Tibial artery (tissue), 4 donors: ENCODE results near the gene SDK1.

ENCODE experiments used
- DNase-seq, 2 donors: peaks; one replicate each; pipeline ENCODE4 v3.0.0-alpha.2; 2019
- H3K27ac ChIP-seq, 2 donors: fragments of 200-600 bp; sonication (generic) in 1 of 2; 1 replicate in 1 of 2; 2 replicates in 1 of 2; pipeline ENCODE4 v1.5.1; 2018 to 2019; ENCODE audit warnings: mild to moderate bottlenecking in 1 of 2
- H3K27me3 ChIP-seq, 2 donors: fragments of 200-600 bp; sonication (generic) in 1 of 2; one replicate each; pipeline versions ENCODE4 v1.5.1 to v1.6.0; 2016 to 2019
- H3K36me3 ChIP-seq, 3 donors: fragments of 200-600 bp; sonication (generic) in 2 of 3; one replicate each; pipeline ENCODE4 v1.5.1; 2016 to 2019; ENCODE audit warnings: mild to moderate bottlenecking in 2 of 3
- H3K4me1 ChIP-seq, 4 donors: fragments of 200-600 bp; sonication (generic) in 2 of 4; 1 replicate in 3 of 4; 2 replicates in 1 of 4; pipeline ENCODE4 v1.5.1; 2016 to 2019
- H3K4me3 ChIP-seq, 2 donors: fragments of 200-600 bp; sonication (generic) in 1 of 2; 1 replicate in 1 of 2; 2 replicates in 1 of 2; pipeline ENCODE4 v1.5.1; 2018 to 2019; ENCODE audit warnings: mild to moderate bottlenecking in 2 of 2
- H3K9me3 ChIP-seq, 3 donors: fragments of 200-600 bp; sonication (generic) in 1 of 3; one replicate each; pipeline ENCODE4 v1.5.1; 2016 to 2019
- CTCF ChIP-seq, 2 experiments: fragments of 200-600 bp in 1 of 2; fragments of 450-650 bp in 1 of 2; IDR thresholded peaks; one replicate each; pipeline ENCODE4 v1.5.1; 2017 to 2019; ENCODE audit warnings: antibody characterized with exemption in 2 of 2, mild to moderate bottlenecking in 1 of 2, moderate library complexity in 1 of 2
- intact Hi-C: fragments of 100-400 bp; cut with DNase I; formaldehyde crosslinking; loops from one replicate; pipeline ENCODE4 v1.15.0; 2023; ENCODE audit warnings: low total_unique reads

The SDK1 gene

DNA sequence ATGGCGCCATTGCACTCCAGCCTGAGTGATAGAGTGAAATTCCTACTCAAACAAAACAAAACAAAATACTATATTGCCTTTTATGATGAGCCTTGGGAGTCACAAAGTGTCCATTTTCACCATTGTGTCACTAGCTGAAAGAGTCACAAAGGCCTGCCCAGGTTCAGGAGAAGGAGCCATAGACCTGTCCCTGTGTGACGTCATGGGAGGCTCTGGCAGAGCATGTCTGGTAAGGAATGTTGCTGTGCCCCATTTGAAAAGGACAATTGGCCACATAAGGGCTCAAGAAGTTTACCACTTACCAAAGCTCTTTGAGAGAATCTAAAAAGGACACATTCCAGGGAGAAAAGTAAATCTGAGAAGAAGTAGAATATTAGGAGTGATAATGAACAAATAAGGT, 367.7 kb downstream of the SDK1 start:
- no peak overlapping the region for H3K27ac ChIP-seq

DNA sequence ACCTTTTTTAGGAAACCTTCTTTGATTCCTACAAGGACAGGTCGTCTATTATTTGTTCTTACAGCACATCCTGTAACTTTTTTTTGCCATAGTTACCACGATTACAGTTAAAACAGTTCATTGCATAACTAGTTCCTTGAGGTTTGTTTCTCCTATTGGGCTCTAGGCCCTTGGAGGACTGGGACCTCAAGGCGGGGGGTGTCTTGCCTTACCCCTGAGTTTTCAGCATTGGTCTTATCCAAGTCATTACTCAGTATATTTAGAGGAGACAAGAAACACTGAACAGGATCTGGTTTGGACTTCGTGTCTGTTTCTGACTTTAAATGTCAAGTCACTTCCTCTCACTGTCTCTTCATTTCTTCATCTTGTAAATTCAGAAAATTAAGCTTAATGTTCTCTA, 369.8 kb downstream of the SDK1 start:
- H3K9me3 ChIP-seq, result no peaks in the 10 kb centered on the region
- no peak for DNase-seq
- no peaks in the 10 kb centered on the region for H3K36me3 ChIP-seq
- H3K4me1 ChIP-seq, result no peaks in the 10 kb centered on the region
- H3K4me3 ChIP-seq, result no peak overlapping the region
- H3K27me3 ChIP-seq, result no peaks in the 10 kb centered on the region
- no peak for TF ChIP-seq CTCF (IDR thresholded peaks at IDR 0.05)
- intact Hi-C loops, result no loop called here
- no peak overlapping the region for H3K27ac ChIP-seq

More for the DNA sequence above, 367.7 kb downstream of the SDK1 start:
- DNase-seq, result no peak
- Histone ChIP-seq H3K27me3 (no peaks in the 10 kb centered on the region), H3K9me3 (no peaks in the 10 kb centered on the region), H3K36me3 (no peaks in the 10 kb centered on the region), H3K4me3 (no peak overlapping the region), H3K4me1 (no peaks in the 10 kb centered on the region)
- TF ChIP-seq CTCF (IDR thresholded peaks at IDR 0.05), result no peak
- intact Hi-C loops, result no loop called here

DNA sequence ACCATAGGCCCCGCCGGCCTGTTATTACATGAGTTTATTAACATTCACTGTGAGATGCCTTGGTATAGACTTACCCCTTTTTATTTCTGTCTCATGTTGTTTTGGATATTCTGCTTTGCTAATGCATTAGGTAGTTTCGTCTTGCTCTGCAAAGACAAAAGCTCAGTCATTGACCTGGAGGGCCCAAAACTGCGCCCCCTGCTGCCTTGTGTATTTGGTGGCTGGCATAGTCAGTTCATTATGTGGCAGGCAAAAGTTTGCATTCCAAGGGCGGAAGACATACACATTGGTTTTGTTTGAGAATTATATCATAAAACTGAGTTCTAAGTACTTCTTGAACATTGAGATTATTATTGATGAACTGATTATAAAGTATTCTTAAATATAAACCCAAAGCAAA, 372.5 kb downstream of the SDK1 start:
- no peak overlapping the region for H3K27ac ChIP-seq
- intact Hi-C loops, result no loop called here
- no peaks in the 10 kb centered on the region for H3K9me3 ChIP-seq
- DNase-seq, result no peak
- no peak for TF ChIP-seq CTCF (IDR thresholded peaks at IDR 0.05)
- no peaks in the 10 kb centered on the region for H3K27me3 ChIP-seq
- no peaks in the 10 kb centered on the region for H3K4me1 ChIP-seq
- no peak overlapping the region for H3K4me3 ChIP-seq
- H3K36me3 ChIP-seq, result no peaks in the 10 kb centered on the region

GRCh38 chr7:3678314-3678810, 377.3 kb downstream of the SDK1 start:
- H3K27ac ChIP-seq, result no peak overlapping the region
- no peaks in the 10 kb centered on the region for H3K9me3 ChIP-seq
- no peaks in the 10 kb centered on the region for H3K4me1 ChIP-seq
- no peak overlapping the region for H3K4me3 ChIP-seq
- intact Hi-C loops, result no loop called here
- no peaks in the 10 kb centered on the region for H3K27me3 ChIP-seq
- H3K36me3 ChIP-seq, result no peaks in the 10 kb centered on the region
- TF ChIP-seq CTCF (IDR thresholded peaks at IDR 0.05), result no peak
- no peak for DNase-seq

DNA sequence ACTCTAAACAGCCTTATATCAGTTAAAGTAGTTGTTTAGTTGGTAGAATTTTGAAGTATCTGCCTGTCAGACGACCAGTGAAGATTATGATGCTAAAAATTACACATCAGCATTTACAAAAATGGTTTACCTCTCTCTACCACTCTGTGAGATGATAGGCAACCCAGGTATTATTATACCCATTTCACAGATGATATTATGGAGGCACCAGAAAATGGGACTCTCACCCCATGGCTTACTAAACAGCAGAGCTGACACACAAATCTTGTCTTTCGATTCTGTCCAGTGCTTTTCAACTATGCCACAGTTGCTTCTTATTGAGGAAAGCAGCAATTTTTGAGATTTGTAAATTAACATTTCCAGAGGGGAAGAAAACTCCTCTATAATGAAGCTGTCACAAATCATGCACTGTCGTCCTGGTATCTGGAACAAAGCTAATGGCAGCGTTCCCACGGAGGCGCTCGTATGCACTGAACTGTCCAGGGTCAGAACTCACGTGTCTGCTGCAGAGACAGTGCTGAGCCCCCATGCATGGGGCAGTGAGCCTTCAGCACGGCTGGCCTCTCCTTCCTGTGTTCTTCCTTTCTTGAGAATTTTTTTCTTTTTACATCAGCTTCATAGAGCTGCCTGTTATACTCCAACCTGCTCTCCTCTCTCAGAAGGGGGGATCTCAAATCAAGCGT, 381.1 kb downstream of the SDK1 start:
- no peaks in the 10 kb centered on the region for H3K4me1 ChIP-seq
- H3K4me3 ChIP-seq, result no peak overlapping the region
- H3K27me3 ChIP-seq, result no peaks in the 10 kb centered on the region
- no peaks in the 10 kb centered on the region for H3K36me3 ChIP-seq
- intact Hi-C loops, result no loop called here
- TF ChIP-seq CTCF (IDR thresholded peaks at IDR 0.05), result no peak
- H3K9me3 ChIP-seq, result no peaks in the 10 kb centered on the region
- no peak for DNase-seq
- H3K27ac ChIP-seq, result no peak overlapping the region
